PC-3 (cell line): ENCODE measurements around the gene CD9. TPM values are rescaled to one million over a fixed set of nuclear protein-coding genes. Genes with fewer than 3 reads are reported as not detected.

ENCODE experiments used
- ATAC-seq: fragments of 200-7000 bp; cut with Tn5 transposase; 2 replicates; pipeline ENCODE4 v1.9.1; 2020; ENCODE audit warnings: mild to moderate bottlenecking, moderate library complexity
- BruUV-seq: library from RNA; stranded (reverse); fragments of 400-500 nt; replicated peaks from 2 replicates; lab custom pipeline; 2021; lab: Mats Ljungman, UMichigan
- CTCF ChIA-PET: fragments of 300-600 bp; sonication (Branson Sonifier 250); formaldehyde crosslinking; loops from one replicate; lab custom pipeline; 2022; ENCODE audit warnings: antibody characterized with exemption; lab: Charles Lee
- POLR2A ChIA-PET: fragments of 300-600 bp; sonication (Branson Sonifier 250); formaldehyde crosslinking; loops from one replicate; lab custom pipeline; 2022; ENCODE audit warnings: antibody characterized with exemption; ENCODE audit not compliant: unreplicated experiment; lab: Charles Lee
- DNase-seq: peaks from one replicate; pipeline ENCODE4 v3.0.0-alpha.2; 2015
- H2AFZ ChIP-seq: fragments of 300-600 bp; sonication (generic); 2 replicates; pipeline ENCODE4 v1.6.0; 2016; ENCODE audit warnings: antibody characterized with exemption, low read length
- H3F3A ChIP-seq: fragments of 300-600 bp; sonication (generic); one replicate; pipeline ENCODE4 v1.6.0; 2017; ENCODE audit warnings: antibody characterized with exemption, low read length, control low read depth, mild to moderate bottlenecking; ENCODE audit not compliant: unreplicated experiment
- H3K27ac ChIP-seq: fragments of 300-600 bp; sonication (generic); 2 replicates; pipeline ENCODE4 v1.5.1; 2016; ENCODE audit warnings: mild to moderate bottlenecking, low read length
- H3K27me3 ChIP-seq: fragments of 300-600 bp; sonication (generic); 2 replicates; pipeline ENCODE4 v1.6.1; 2016; ENCODE audit warnings: low read length, mixed read lengths
- H3K36me3 ChIP-seq: fragments of 300-600 bp; sonication (generic); 2 replicates; pipeline ENCODE4 v1.6.1; 2016; ENCODE audit warnings: low read depth, mixed run types, low read length, mixed read lengths
- H3K4me1 ChIP-seq: fragments of 300-600 bp; sonication (generic); 2 replicates; pipeline ENCODE4 v1.5.1; 2016; ENCODE audit warnings: low read length; ENCODE audit not compliant: insufficient read depth
- H3K4me2 ChIP-seq: fragments of 300-600 bp; sonication (generic); 2 replicates; pipeline ENCODE4 v1.6.0; 2016; ENCODE audit warnings: low read length
- H3K4me3 ChIP-seq: fragments of 300-600 bp; sonication (generic); 2 replicates; pipeline ENCODE4 v1.5.1; 2016; ENCODE audit warnings: mild to moderate bottlenecking, low read length, mixed read lengths
- H3K79me2 ChIP-seq: fragments of 300-600 bp; sonication (generic); 2 replicates; pipeline ENCODE4 v1.6.1; 2017; ENCODE audit warnings: low read length, mixed read lengths
- H3K9ac ChIP-seq: fragments of 300-600 bp; sonication (generic); 2 replicates; pipeline ENCODE4 v1.6.0; 2016; ENCODE audit warnings: mild to moderate bottlenecking, low read length
- H3K9me2 ChIP-seq: fragments of 300-600 bp; sonication (generic); replicated peaks from 2 replicates; pipeline ENCODE4 v1.6.1; 2016; ENCODE audit warnings: mixed run types, low read length, mixed read lengths
- H3K9me3 ChIP-seq: fragments of 300-600 bp; sonication (generic); 2 replicates; pipeline ENCODE4 v1.6.1; 2016; ENCODE audit warnings: low read length, mixed read lengths
- H4K20me1 ChIP-seq: fragments of 300-600 bp; sonication (generic); 2 replicates; pipeline ENCODE4 v1.6.1; 2016; ENCODE audit warnings: low read length, mixed read lengths
- EZH2 ChIP-seq: fragments of 300-600 bp; sonication (generic); IDR thresholded peaks from one replicate; pipeline ENCODE4 v1.6.1; 2017; ENCODE audit warnings: antibody characterized with exemption, mild to moderate bottlenecking, low read length; ENCODE audit not compliant: unreplicated experiment
- EZH2phosphoT487 ChIP-seq: fragments of 300-600 bp; sonication (generic); IDR thresholded peaks from 2 replicates; pipeline ENCODE4 v1.6.1; 2018; ENCODE audit warnings: mild to moderate bottlenecking, antibody characterized with exemption, low read length, borderline replicate concordance
- intact Hi-C: fragments of 100-400 bp; cut with micrococcal nuclease; formaldehyde crosslinking; loops from 2 replicates; pipeline ENCODE4 v1.9.0; 2023
- total RNA-seq: library from RNA; depleted of rRNA; stranded (reverse); fragments of >200 nt; gene quantifications from 2 replicates; pipeline ENCODE4 v1.2.3, GENCODE V29; 2014
- TF ChIP-seq, protein P1 (sequence below): fragments of 300-600 bp; sonication (generic); conservative IDR thresholded peaks from 2 replicates; pipeline ENCODE4 v1.5.1; 2017; ENCODE audit warnings: antibody characterized with exemption, low read depth, mild to moderate bottlenecking, low read length

Gene CD9
- total RNA-seq, 1 experiment from 2014 or later = 174 TPM

DNA sequence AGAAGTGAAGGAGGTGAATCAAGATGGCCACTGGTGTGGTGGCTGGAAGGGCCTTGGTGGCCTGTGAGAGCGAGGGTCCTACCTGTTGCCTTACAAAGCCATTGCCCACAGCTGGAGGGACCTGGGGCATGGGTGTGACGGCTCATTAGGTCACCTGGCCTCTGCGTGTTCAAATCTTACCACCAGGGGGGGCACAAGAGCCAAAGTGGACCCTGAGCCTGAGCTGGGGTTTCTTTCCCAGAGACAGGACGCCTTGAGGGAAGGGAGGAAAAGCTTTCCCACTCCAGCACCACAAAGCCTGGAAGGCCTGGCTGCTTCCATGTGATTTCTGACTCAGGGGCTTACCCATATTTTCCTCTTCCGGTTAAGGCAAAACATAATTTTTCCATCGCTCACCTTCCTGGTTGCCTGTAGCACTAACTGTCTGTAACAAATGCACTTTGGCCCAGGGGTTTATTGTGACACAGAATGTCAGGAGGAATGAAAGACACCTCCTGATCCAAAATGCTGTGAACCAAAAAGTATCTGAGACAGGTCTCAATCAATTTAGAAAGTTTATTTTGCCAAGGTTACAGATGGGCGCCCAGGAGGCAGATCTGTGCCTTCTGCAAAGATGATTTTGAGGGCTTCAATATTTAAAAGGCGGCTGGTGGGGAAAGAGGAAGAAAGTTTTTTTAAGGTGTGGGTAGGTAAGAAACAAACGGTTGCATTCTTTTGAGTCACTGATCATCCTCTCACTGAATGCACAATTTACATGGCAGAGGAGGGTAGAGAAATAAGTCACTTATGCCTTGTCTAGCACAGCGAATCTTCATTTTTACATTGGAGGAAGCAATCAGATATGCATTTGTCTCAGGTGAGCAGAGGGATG is 4.3 kb upstream of the CD9 start:
- ATAC-seq = peak; percentile 72
- peak; percentile 93 for DNase-seq

DNA sequence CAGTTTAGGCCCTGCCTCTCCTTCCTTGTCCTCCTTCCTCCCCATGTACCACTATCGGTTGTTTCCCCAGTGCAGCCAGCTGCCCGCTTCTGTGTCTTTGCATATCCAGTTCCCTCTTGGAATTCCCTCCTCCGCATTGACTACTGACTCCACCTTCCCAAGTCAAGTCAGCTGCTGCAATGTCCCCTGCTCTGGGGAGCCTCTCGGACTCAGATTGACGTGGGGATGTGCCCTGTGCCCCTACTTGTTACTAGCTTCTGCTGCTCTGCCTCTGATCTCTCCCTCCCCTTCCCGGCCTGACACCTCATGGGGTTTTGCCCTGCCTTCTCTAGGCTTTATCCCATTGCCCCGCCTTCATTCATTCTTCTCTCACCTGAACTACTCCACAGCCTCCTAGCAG is 2.1 kb upstream of the CD9 start:
- no peaks in the 10 kb centered on the region for H3K9me2 ChIP-seq
- DNase-seq = no peak
- no peak for TF ChIP-seq EZH2phosphoT487
- TF ChIP-seq, protein P1, sequence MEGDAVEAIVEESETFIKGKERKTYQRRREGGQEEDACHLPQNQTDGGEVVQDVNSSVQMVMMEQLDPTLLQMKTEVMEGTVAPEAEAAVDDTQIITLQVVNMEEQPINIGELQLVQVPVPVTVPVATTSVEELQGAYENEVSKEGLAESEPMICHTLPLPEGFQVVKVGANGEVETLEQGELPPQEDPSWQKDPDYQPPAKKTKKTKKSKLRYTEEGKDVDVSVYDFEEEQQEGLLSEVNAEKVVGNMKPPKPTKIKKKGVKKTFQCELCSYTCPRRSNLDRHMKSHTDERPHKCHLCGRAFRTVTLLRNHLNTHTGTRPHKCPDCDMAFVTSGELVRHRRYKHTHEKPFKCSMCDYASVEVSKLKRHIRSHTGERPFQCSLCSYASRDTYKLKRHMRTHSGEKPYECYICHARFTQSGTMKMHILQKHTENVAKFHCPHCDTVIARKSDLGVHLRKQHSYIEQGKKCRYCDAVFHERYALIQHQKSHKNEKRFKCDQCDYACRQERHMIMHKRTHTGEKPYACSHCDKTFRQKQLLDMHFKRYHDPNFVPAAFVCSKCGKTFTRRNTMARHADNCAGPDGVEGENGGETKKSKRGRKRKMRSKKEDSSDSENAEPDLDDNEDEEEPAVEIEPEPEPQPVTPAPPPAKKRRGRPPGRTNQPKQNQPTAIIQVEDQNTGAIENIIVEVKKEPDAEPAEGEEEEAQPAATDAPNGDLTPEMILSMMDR = no peak
- TF ChIP-seq EZH2 = no peak
- POLR2A ChIA-PET = no interaction called here
- H2AFZ ChIP-seq = no peak overlapping the region
- no TSS peak for BruUV-seq
- intact Hi-C loops = no loop called here
- no peaks in the 10 kb centered on the region for H3K36me3 ChIP-seq
- H3K9me3 ChIP-seq = no peaks in the 10 kb centered on the region
- H3K27ac ChIP-seq = peak overlapping the region; percentile 13; the same call in 1 of the 2 replicates
- peaks cover 5% of the 10 kb centered on the region for H3F3A ChIP-seq
- H4K20me1 ChIP-seq = peaks cover 24% of the 10 kb centered on the region
- no peak overlapping the region for H3K4me3 ChIP-seq
- H3K27me3 ChIP-seq = no peaks in the 10 kb centered on the region
- H3K4me1 ChIP-seq = peaks cover 45% of the 10 kb centered on the region
- no peak overlapping the region for H3K4me2 ChIP-seq
- no peak for ATAC-seq
- no peak overlapping the region for H3K9ac ChIP-seq
- peaks cover 28% of the 10 kb centered on the region for H3K79me2 ChIP-seq
- CTCF ChIA-PET = interaction anchor here (0.9 kb wide), 1 partner anchor 81 kb away, joined by 6 read pairs; no protein-coding TSS in a partner anchor

More for the DNA sequence above, 4.3 kb upstream of the CD9 start:
- Histone ChIP-seq H3K4me2 (peak overlapping the region; percentile 47; the same call in 1 of the 2 replicates), H4K20me1 (peaks cover 2% of the 10 kb centered on the region; the same call in 1 of the 2 replicates), H3K79me2 (peaks cover 7% of the 10 kb centered on the region), H3K27me3 (no peaks in the 10 kb centered on the region), H3K9ac (peak overlapping the region; percentile 60), H3K27ac (peak overlapping the region; percentile 91), H3K36me3 (no peaks in the 10 kb centered on the region), H3K4me3 (no peak overlapping the region; the same call in 1 of the 2 replicates), H3K4me1 (peaks cover 27% of the 10 kb centered on the region), H3F3A (peaks cover 5% of the 10 kb centered on the region), H3K9me3 (no peaks in the 10 kb centered on the region), H2AFZ (peak overlapping the region; percentile 29; the same call in 1 of the 2 replicates), H3K9me2 (no peaks in the 10 kb centered on the region)
- BruUV-seq = no TSS peak
- CTCF ChIA-PET = interaction anchor here (0.6 to 2.0 kb wide), 10 partner anchors 14 to 128 kb away, joined by 3 to 31 read pairs (median 4); no protein-coding TSS in a partner anchor
- TF ChIP-seq, protein P1 = peak; percentile 75
- TF ChIP-seq EZH2 = no peak
- no peak for TF ChIP-seq EZH2phosphoT487
- intact Hi-C loops = loop anchor here (1.0 kb wide), 3 partner anchors 84 to 129 kb away; no protein-coding TSS in a partner anchor
- POLR2A ChIA-PET = interaction anchor here (0.6 kb wide), 1 partner anchor 83 kb away, joined by 3 read pairs; no protein-coding TSS in a partner anchor
